OCI-LY3 (cell line): ENCODE data around the gene CDC25B.

Source experiments
- H2AFZ ChIP-seq: fragments of 200-600, 300-600 bp; shearing (Covaris generic); 2 replicates; pipeline ENCODE4 v1.6.0; 2014; ENCODE audit warnings: antibody characterized with exemption, low read depth, low read length
- H3K27ac ChIP-seq: fragments of 200-600, 300-600 bp; sonication (generic); 2 replicates; pipeline ENCODE4 v1.5.1; 2014; ENCODE audit warnings: mild to moderate bottlenecking, low read length, moderate library complexity, mixed read lengths
- H3K27me3 ChIP-seq: fragments of 200-600, 300-600 bp; sonication (generic); 2 replicates; pipeline ENCODE4 v1.6.1; 2014; ENCODE audit warnings: low read depth, low read length, mixed read lengths
- H3K36me3 ChIP-seq: fragments of 200-600, 300-600 bp; sonication (generic); replicated peaks from 2 replicates; pipeline ENCODE3; 2014; ENCODE audit warnings: low read depth, low read length, mixed read lengths
- H3K4me1 ChIP-seq: fragments of 300-600, 200-600 bp; sonication (generic); 2 replicates; pipeline ENCODE4 v1.6.1; 2014; ENCODE audit warnings: low read length, mixed read lengths
- H3K4me2 ChIP-seq: fragments of 200-600, 300-600 bp; sonication (generic); 2 replicates; pipeline ENCODE4 v1.6.1; 2014; ENCODE audit warnings: low read length, mixed read lengths
- H3K4me3 ChIP-seq: fragments of 300-600, 200-600 bp; sonication (generic); 2 replicates; pipeline ENCODE4 v1.5.1; 2014; ENCODE audit warnings: antibody characterized with exemption, mild to moderate bottlenecking, low read length, moderate library complexity
- H3K79me2 ChIP-seq: fragments of 300-600, 200-600 bp; shearing (Covaris generic); 2 replicates; pipeline ENCODE4 v1.6.1; 2014; ENCODE audit warnings: mild to moderate bottlenecking, low read length, mixed read lengths
- H3K9ac ChIP-seq: fragments of 300-600, 200-600 bp; shearing (Covaris generic); 2 replicates; pipeline ENCODE4 v1.6.0; 2014; ENCODE audit warnings: mild to moderate bottlenecking, low read length, moderate library complexity
- H3K9me3 ChIP-seq: fragments of 200-600, 300-600 bp; shearing (Covaris generic); 2 replicates; pipeline ENCODE4 v1.6.1; 2014; ENCODE audit warnings: low read length, mixed read lengths; ENCODE audit not compliant: insufficient read depth
- H4K20me1 ChIP-seq: fragments of 200-600, 300-600 bp; sonication (generic); 2 replicates; pipeline ENCODE4 v1.6.1; 2016; ENCODE audit warnings: low read length, mixed read lengths; ENCODE audit not compliant: insufficient read depth
- EZH2phosphoT487 ChIP-seq: fragments of 200-600 bp; shearing (Covaris generic); IDR thresholded peaks from 2 replicates; pipeline ENCODE4 v1.6.1; 2018; ENCODE audit warnings: antibody characterized with exemption, mixed run types, low read depth
- TF ChIP-seq, protein P1 (sequence below): fragments of 200-600, 300-600 bp; sonication (generic); IDR thresholded peaks from 2 replicates; pipeline ENCODE4 v1.5.1; 2014; ENCODE audit warnings: antibody characterized with exemption, low read length, low read depth

The CDC25B gene

DNA sequence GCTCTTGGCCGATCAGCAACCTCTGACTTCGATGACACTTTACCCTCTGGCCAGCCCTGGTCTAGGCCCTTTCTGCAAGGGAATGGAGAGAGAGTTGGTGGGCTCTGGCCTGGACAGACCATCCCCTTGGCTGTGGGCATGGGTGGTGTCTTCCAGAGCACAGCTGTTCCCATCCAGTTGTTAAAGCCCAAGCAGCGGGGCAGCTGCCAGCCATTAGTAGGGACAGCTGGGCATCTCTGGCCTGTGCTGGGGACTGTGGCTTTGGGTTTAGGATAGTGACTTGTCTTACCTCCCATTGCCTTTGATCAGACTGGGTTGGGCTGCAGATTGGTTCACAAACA, 2.8 kb downstream of the CDC25B start:
- H3K27me3 ChIP-seq = no peaks in the 10 kb centered on the region
- H3K9ac ChIP-seq = no peak overlapping the region
- H3K4me1 ChIP-seq = peaks cover 31% of the 10 kb centered on the region
- H3K4me3 ChIP-seq = no peak overlapping the region
- H3K36me3 ChIP-seq = peaks cover 38% of the 10 kb centered on the region
- peaks cover 8% of the 10 kb centered on the region for H3K79me2 ChIP-seq
- H3K27ac ChIP-seq = no peak overlapping the region
- no peak overlapping the region for H3K4me2 ChIP-seq
- no peak for TF ChIP-seq EZH2phosphoT487
- TF ChIP-seq, protein P1, sequence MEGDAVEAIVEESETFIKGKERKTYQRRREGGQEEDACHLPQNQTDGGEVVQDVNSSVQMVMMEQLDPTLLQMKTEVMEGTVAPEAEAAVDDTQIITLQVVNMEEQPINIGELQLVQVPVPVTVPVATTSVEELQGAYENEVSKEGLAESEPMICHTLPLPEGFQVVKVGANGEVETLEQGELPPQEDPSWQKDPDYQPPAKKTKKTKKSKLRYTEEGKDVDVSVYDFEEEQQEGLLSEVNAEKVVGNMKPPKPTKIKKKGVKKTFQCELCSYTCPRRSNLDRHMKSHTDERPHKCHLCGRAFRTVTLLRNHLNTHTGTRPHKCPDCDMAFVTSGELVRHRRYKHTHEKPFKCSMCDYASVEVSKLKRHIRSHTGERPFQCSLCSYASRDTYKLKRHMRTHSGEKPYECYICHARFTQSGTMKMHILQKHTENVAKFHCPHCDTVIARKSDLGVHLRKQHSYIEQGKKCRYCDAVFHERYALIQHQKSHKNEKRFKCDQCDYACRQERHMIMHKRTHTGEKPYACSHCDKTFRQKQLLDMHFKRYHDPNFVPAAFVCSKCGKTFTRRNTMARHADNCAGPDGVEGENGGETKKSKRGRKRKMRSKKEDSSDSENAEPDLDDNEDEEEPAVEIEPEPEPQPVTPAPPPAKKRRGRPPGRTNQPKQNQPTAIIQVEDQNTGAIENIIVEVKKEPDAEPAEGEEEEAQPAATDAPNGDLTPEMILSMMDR = no peak
- no peaks in the 10 kb centered on the region for H3K9me3 ChIP-seq
- H4K20me1 ChIP-seq = no peaks in the 10 kb centered on the region
- H2AFZ ChIP-seq = no peak overlapping the region

DNA sequence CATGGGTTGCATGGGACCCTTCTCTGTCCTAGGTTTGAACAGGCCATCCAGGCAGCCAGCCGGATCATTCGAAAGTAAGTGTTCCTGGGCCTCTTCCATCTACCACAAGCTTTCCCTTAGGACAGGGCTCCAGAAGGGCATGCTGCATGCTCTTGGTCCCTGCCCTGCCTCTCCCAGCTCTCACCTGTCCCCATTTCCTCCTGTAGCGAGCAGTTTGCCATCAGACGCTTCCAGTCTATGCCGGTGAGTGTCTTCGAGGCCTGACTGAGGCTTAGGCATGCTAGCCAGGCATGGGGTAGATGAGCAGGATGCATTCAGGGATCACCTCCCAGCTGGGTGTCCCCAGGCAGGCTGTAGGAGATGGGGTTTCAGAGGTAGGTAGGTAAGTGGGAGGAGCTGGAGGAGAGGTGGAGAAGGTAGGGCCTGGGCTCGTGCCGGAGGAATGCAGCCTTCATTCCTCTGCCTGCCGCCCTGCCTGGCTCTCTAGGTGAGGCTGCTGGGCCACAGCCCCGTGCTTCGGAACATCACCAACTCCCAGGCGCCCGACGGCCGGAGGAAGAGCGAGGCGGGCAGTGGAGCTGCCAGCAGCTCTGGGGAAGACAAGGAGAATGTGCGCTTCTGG, 4.3 kb downstream of the CDC25B start:
- H3K27ac ChIP-seq = no peak overlapping the region
- no peaks in the 10 kb centered on the region for H4K20me1 ChIP-seq
- H3K79me2 ChIP-seq = peaks cover 8% of the 10 kb centered on the region
- H3K27me3 ChIP-seq = no peaks in the 10 kb centered on the region
- H3K9ac ChIP-seq = no peak overlapping the region
- H3K9me3 ChIP-seq = no peaks in the 10 kb centered on the region
- H3K4me2 ChIP-seq = no peak overlapping the region
- peaks cover 46% of the 10 kb centered on the region for H3K36me3 ChIP-seq
- no peak overlapping the region for H3K4me3 ChIP-seq
- H3K4me1 ChIP-seq = peaks cover 27% of the 10 kb centered on the region
- TF ChIP-seq, protein P1 = no peak
- H2AFZ ChIP-seq = no peak overlapping the region

DNA sequence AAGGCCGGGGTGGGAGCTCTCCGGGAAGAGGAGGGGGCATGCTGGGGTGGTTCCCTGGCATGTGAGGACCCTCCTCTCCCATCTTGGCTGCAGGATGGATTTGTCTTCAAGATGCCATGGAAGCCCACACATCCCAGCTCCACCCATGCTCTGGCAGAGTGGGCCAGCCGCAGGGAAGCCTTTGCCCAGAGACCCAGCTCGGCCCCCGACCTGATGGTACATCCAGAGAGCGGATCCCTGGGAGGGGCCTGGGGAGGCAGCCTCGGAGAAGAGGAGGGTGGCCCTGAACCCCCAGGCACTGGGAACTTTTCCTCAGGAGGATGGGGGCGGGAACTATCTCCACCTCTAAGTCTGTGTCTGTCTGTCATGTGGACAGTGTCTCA, 4.8 kb downstream of the CDC25B start:
- H3K9ac ChIP-seq = no peak overlapping the region
- peaks cover 8% of the 10 kb centered on the region for H3K79me2 ChIP-seq
- peaks cover 51% of the 10 kb centered on the region for H3K36me3 ChIP-seq

DNA sequence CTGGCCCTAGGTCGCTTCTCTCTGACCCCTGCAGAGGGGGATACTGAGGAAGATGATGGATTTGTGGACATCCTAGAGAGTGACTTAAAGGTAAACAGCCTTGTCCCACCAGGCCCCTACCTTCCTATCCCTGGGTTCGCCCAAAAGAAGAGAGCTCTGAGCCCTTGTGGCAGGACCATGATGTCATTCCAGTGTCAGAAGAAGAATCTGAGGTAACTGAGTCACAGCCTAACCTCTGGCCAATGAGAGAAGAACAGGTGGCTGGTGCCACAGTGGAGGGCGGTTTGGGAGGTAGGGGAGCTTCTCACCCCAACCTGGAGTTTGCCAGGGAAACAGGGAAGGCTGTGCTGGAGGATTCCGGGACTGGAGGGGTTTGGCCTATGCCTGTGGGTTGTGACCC, 5.2 kb downstream of the CDC25B start:
- no peaks in the 10 kb centered on the region for H4K20me1 ChIP-seq
- H3K4me2 ChIP-seq = no peak overlapping the region
- no peak overlapping the region for H2AFZ ChIP-seq
- no peak overlapping the region for H3K27ac ChIP-seq
- H3K9ac ChIP-seq = no peak overlapping the region
- no peaks in the 10 kb centered on the region for H3K27me3 ChIP-seq
- H3K9me3 ChIP-seq = no peaks in the 10 kb centered on the region
- H3K36me3 ChIP-seq = peaks cover 54% of the 10 kb centered on the region
- H3K4me1 ChIP-seq = peaks cover 27% of the 10 kb centered on the region
- H3K4me3 ChIP-seq = no peak overlapping the region
- peaks cover 8% of the 10 kb centered on the region for H3K79me2 ChIP-seq
- TF ChIP-seq, protein P1 = no peak
- no peak for TF ChIP-seq EZH2phosphoT487

More for the DNA sequence above, 4.8 kb downstream of the CDC25B start:
- TF ChIP-seq, protein P1 = no peak
- no peak for TF ChIP-seq EZH2phosphoT487
- H3K4me1 ChIP-seq = peaks cover 27% of the 10 kb centered on the region
- no peaks in the 10 kb centered on the region for H3K9me3 ChIP-seq
- H3K4me3 ChIP-seq = no peak overlapping the region
- no peak overlapping the region for H2AFZ ChIP-seq
- no peaks in the 10 kb centered on the region for H4K20me1 ChIP-seq
- H3K27me3 ChIP-seq = no peaks in the 10 kb centered on the region
- no peak overlapping the region for H3K27ac ChIP-seq
- no peak overlapping the region for H3K4me2 ChIP-seq
